Heart left ventricle (tissue), 16 donors: ENCODE data around the gene HIVEP1. TPM values are rescaled to one million over a fixed set of nuclear protein-coding genes. Genes with fewer than 3 reads are reported as not detected.

Experiments
- ATAC-seq, 4 donors: fragments of 200-7000 bp; cut with Tn5 transposase; one replicate each; pipeline ENCODE4 v1.9.1; 2020 to 2022; ENCODE audit warnings: moderate library complexity in 4 of 4, mild to moderate bottlenecking in 3 of 4, moderate number of reproducible peaks in 1 of 4
- DNase-seq, 5 donors: peaks; one replicate each; pipeline ENCODE4 v3.0.0-alpha.2; 2020
- H3K27ac ChIP-seq, 12 donors: fragments of 200-600 bp; sonication (generic) in 4 of 12; one replicate each; pipeline versions ENCODE4 v1.5.0 to v1.8.0; 2016 to 2022; ENCODE audit warnings: mild to moderate bottlenecking in 2 of 12
- H3K27me3 ChIP-seq, 9 donors: fragments of 200-600 bp; sonication (generic) in 2 of 9; one replicate each; pipeline versions ENCODE4 v1.5.1 to v1.8.0; 2016 to 2022; ENCODE audit warnings: mild to moderate bottlenecking in 3 of 9
- H3K36me3 ChIP-seq, 9 donors: fragments of 200-600 bp; sonication (generic) in 2 of 9; one replicate each; pipeline versions ENCODE4 v1.5.0 to v1.8.0; 2018 to 2022; ENCODE audit warnings: mild to moderate bottlenecking in 2 of 9
- H3K4me1 ChIP-seq, 12 donors: fragments of 200-600 bp; sonication (generic) in 4 of 12; one replicate each; pipeline versions ENCODE4 v1.5.0 to v1.8.0; 2016 to 2022; ENCODE audit warnings: mild to moderate bottlenecking in 3 of 12
- H3K4me3 ChIP-seq, 12 donors: fragments of 200-600 bp; sonication (generic) in 4 of 12; one replicate each; pipeline versions ENCODE4 v1.5.0 to v1.8.0; 2017 to 2022; ENCODE audit warnings: mild to moderate bottlenecking in 9 of 12, moderate library complexity in 4 of 12
- H3K9me3 ChIP-seq, 12 donors: fragments of 200-600 bp; sonication (generic) in 4 of 12; one replicate each; pipeline versions ENCODE4 v1.5.0 to v1.8.0; 2016 to 2022; ENCODE audit warnings: mild to moderate bottlenecking in 1 of 12
- POLR2A ChIP-seq, 2 donors: fragments of 450-650 bp; IDR thresholded peaks; one replicate each; pipeline ENCODE4 v1.6.1; 2017; ENCODE audit warnings: antibody characterized with exemption in 2 of 2, mild to moderate bottlenecking in 2 of 2, moderate library complexity in 2 of 2
- WGBS, 4 donors: extraction: QIAGEN DNeasy Blood & Tissue Kit in 2 of 4; methylation state at CpG; one replicate each; pipeline versions ENCODE4 v1.1.5 to v1.1.7; 2013 to 2018; 5-methylcytosine and 5-hydroxymethylcytosine counted together
- intact Hi-C, 10 donors: fragments of 100-400 bp; cut with DNase I; formaldehyde crosslinking; loops; one replicate each; pipeline versions ENCODE4 v1.11.1 to v1.14.2; 2022
- long read RNA-seq, 3 donors: library from polyadenylated mRNA; unstranded; transcript quantifications; one replicate each; pipeline ENCODE4 v2.0.0, GENCODE V29; 2020 to 2021
- polyA plus RNA-seq, 2 donors: library from polyadenylated mRNA; stranded (reverse); fragments of 200-250 nt; gene quantifications; one replicate each; pipeline ENCODE4 v1.2.3, GENCODE V29; 2013
- total RNA-seq, 9 donors: library from RNA; depleted of rRNA in 2 of 9; stranded (reverse); fragments of >200 nt in 2 of 9; fragmentation: NEBNext Ultra II Directional in 3 of 9; extraction: Animal tissue kit (Norgen Biotek cat#: 25700) in 3 of 9; gene quantifications; one replicate each; pipeline versions ENCODE4 v1.1.0 to v1.2.4, GENCODE V29; 2016 to 2023
- TF ChIP-seq, protein P1 (sequence below), 12 donors: fragments of 200-600 bp; sonication (generic) in 4 of 12; IDR thresholded peaks; one replicate each; pipeline versions ENCODE4 v1.5.0 to v1.8.0; 2018 to 2022; ENCODE audit warnings: antibody characterized with exemption in 12 of 12, mild to moderate bottlenecking in 5 of 12
- donor health status: ischemic (EF 13 %, LVEDD 7.1; RV severe dilation, severe dysfunction).
- donor health status: healthy with polysubstance abuse.
- donor health status: DM: no; HTN: yes; CAD: no.
- donor health status: DM: no; HTN: no; CAD: no.
- donor health status: ischemic (EF 25% LVEDD 6.9; RV normal size, moderate dysfunction).
- donor health status: ischemic (EF 25% LVEDD 5.7; RV mildly dilated, moderate dysfunction).
- donor health status: healthy.
- donor health status: DM: yes; HTN: yes; CAD: no.
- donor health status: ischemic (EF 35%, LVEDD 5.7; RV mildly dilated, moderate dysfunction).
- donor health status: nonischemic (EF 11% LVEDD 7.7; RV severe dilation, severe dysfunction).
- donor health status: DM: yes; HTN: yes; CAD: no.
- donor health status: PGD.
- donor health status: ischemic (EF 29% LVEDD 5.4; RV normal size, mild dysfunction).
- donor health status: nonischemic (EF 23%, LVEDD 6.1; RV moderate dilation, normal function).

HIVEP1 gene
- total RNA-seq (10 to 100 TPM in 8 of 9 donors, 1 to 10 TPM in 1; 10.0 to 22.8 (median 13.7) TPM), polyA plus RNA-seq (1 to 10 TPM; 3.5 to 5.5 TPM)
- long read RNA-seq, donor 1, partial matches to known transcripts, result 2 of 5 reads
- long read RNA-seq, donor 1, other reads (novel, unspliced or antisense), result 3 of 5 reads
- long read RNA-seq, donor 2, partial matches to known transcripts, result 0 of 4 reads
- long read RNA-seq, donor 2, other reads (novel, unspliced or antisense), result 2 of 4 reads
- long read RNA-seq, donor 3, partial matches to known transcripts, result 3 of 3 reads
- long read RNA-seq, donor 3, other reads (novel, unspliced or antisense), result 0 of 3 reads

DNA sequence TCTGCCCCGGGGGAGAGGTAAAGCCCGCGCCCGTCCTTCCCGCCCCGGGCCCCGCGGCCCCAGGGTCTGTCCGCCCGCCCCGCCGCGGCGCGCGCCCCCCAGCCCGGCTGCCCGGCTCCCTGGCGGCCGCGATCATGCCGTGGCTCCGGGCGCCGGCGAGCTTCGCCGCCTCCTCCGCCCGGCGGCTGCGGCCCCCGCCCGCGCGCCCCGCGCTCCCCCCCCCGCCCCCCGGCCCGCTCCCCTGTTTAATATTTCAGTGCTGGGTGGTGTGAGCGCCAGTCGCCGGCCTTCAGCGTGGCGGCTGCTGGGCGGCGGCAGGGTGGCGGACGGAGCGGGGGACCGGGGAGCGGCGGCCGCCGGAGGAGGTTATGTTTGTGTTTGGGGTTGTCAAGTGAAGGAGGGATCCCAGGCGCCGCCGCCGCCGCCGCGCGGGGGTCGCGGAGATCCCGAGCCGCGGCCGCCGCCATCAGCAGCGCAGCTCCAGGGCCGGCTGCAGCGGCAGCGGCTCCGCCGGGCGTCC, at the start of gene HIVEP1:
Gene HIVEP1 (plus strand): TSS at position 275 of the 520 bp plus-strand sequence. CDS start 3,317 bp downstream, outside the sequence.
- ATAC-seq (no peak), DNase-seq (peak in 3 of 5 donors; percentile 25 to 53 (median 42))
- Histone ChIP-seq H3K27ac (peak within 1 kb of the TSS; percentile 91 to 100 (median 96)), H3K27me3 (no peaks in the 10 kb centered on the region), H3K36me3 (peaks cover 0 to 19% (median 11%) of the 10 kb centered on the region in 9 donors), H3K4me1 (peaks cover 0 to 39% (median 19%) of the 10 kb centered on the region in 12 donors), H3K9me3 (peaks cover 0 to 7% (median 0%) of the 10 kb centered on the region in 12 donors), H3K4me3 (peak within 1 kb of the TSS; percentile 61 to 98 (median 78))
- 0 to 1% (median 1%) methylated on average over 13 to 78 of the region's 78 CpGs; no CpG with 5 or more reads in 1 of the 4 donors for WGBS, 4 donors
- TF ChIP-seq, protein P1, sequence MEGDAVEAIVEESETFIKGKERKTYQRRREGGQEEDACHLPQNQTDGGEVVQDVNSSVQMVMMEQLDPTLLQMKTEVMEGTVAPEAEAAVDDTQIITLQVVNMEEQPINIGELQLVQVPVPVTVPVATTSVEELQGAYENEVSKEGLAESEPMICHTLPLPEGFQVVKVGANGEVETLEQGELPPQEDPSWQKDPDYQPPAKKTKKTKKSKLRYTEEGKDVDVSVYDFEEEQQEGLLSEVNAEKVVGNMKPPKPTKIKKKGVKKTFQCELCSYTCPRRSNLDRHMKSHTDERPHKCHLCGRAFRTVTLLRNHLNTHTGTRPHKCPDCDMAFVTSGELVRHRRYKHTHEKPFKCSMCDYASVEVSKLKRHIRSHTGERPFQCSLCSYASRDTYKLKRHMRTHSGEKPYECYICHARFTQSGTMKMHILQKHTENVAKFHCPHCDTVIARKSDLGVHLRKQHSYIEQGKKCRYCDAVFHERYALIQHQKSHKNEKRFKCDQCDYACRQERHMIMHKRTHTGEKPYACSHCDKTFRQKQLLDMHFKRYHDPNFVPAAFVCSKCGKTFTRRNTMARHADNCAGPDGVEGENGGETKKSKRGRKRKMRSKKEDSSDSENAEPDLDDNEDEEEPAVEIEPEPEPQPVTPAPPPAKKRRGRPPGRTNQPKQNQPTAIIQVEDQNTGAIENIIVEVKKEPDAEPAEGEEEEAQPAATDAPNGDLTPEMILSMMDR (IDR thresholded peaks at IDR 0.05), result no peak
- TF ChIP-seq POLR2A (IDR thresholded peaks at IDR 0.05), result peak in 1 of 2 donors; percentile 29
- intact Hi-C loops, result loop anchor here in 3 of 10 donors (5.0 to 10.0 kb wide), 3 partner anchors 307 to 357 kb away; no protein-coding TSS in a partner anchor

DNA sequence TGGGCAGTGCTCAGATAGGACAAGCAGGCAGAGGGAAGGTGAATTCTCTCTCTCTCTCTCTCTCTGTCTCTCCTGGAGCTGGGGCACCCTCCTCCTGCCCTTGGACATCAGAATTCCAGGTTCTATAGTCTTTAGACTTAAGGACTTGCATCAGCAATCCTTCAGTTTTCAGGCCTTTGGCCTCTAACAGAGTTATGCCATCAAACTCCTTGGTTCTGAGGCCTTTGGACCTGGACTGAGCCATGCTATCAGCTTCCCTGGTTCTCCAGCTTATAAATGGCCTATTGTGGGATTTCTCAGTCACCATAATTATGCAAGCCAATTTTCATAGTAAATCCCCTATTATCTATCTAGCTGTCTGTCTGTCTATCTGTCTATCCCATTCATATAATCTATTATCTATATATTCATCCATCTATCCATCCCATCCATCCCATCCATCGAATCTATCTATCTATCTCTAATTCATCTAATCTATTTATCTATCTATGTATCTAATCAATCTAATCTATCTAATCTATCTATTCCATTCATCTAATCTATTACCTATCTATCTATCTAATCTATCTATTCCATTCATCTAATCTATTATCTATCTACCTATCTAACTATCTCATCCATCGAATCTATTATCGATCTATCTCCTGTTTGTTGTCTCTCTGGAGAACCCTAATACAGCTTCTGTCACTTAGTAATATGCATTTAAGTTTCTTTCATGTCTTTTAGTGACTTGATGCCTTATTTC, 48.2 kb upstream of the HIVEP1 start:
- H3K27ac ChIP-seq, result no peak overlapping the region
- H3K9me3 ChIP-seq, result no peaks in the 10 kb centered on the region
- H3K4me1 ChIP-seq, result peaks cover 0 to 10% (median 1%) of the 10 kb centered on the region in 12 donors
- H3K4me3 ChIP-seq, result no peak overlapping the region
- DNase-seq (no peak), ATAC-seq (no peak)
- no peak for TF ChIP-seq POLR2A (IDR thresholded peaks at IDR 0.05)
- TF ChIP-seq, protein P1 (IDR thresholded peaks at IDR 0.05), result no peak
- H3K27me3 ChIP-seq, result no peaks in the 10 kb centered on the region
- intact Hi-C loops, result no loop called here
- WGBS, 4 donors, result 93 to 98% (median 95%) methylated on average over 3 of the region's 3 CpGs
- H3K36me3 ChIP-seq, result no peaks in the 10 kb centered on the region

DNA sequence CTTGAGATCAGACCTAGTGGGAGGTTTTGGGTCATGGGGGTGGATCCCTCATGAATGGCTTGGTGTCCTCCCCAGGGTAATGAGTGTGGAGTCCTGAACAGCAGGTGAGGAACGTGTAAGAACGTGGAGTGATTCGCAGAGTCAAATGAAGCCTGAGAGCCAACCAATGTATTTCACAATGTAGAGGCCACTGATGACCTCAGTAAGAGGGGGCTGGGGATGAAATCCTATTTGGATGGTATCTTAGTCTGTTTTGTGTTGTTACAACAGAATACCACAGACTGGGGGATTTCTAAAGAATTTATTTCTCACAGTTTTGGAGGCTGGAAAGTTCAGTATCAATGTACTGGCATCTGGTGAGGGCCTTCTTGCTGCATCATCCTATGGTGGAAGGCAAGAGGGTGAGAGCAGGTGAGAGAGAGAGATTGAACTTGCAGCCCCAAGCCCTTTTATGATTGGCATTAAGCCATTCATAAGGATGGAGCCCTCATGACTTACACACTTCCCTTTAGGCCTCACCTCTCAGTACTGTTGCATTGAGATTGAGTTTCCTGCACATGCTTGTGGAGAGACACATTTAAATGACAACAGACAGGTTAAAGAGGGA, 47.3 kb upstream of the HIVEP1 start:
- TF ChIP-seq, protein P1 (IDR thresholded peaks at IDR 0.05), result no peak
- no peak for TF ChIP-seq POLR2A (IDR thresholded peaks at IDR 0.05)

More for the DNA sequence above, 47.3 kb upstream of the HIVEP1 start:
- no peaks in the 10 kb centered on the region for H3K36me3 ChIP-seq
- H3K9me3 ChIP-seq, result no peaks in the 10 kb centered on the region
- DNase-seq, result no peak
- WGBS, 4 donors, result 92 to 94% (median 93%) methylated on average over 3 of the region's 3 CpGs
- H3K4me3 ChIP-seq, result no peak overlapping the region
- ATAC-seq, result no peak
- H3K4me1 ChIP-seq, result peaks cover 0 to 15% (median 3%) of the 10 kb centered on the region in 12 donors
- intact Hi-C loops, result no loop called here
- no peak overlapping the region for H3K27ac ChIP-seq
- no peaks in the 10 kb centered on the region for H3K27me3 ChIP-seq
